ENCODE data around the gene SYT1.

GRCh38 chr12:79006306-79006705 lies 141.7 kb downstream of the SYT1 start:
- no peak for TF ChIP-seq ZFP30 (CRISPR knock-in tag; IDR thresholded peaks at IDR 0.05)
- no peak for TF ChIP-seq PATZ1 (CRISPR knock-in tag; IDR thresholded peaks at IDR 0.05; ENCODE audit: borderline replicate concordance)
- no peak for TF ChIP-seq TSHZ2 (CRISPR knock-in tag; IDR thresholded peaks at IDR 0.05)

All from SK-N-SH treated with all-trans-retinoic acid at 6 μM for 48 hours (cell line).